Mesodermal cell (in vitro differentiated cells): ENCODE measurements around the gene HTR3B. TPM values are rescaled to one million over a fixed set of nuclear protein-coding genes. Genes with fewer than 3 reads are reported as not detected.

ENCODE experiments used
- H3K27ac ChIP-seq: 2 replicates; pipeline ENCODE4 v1.7.0; 2013; ENCODE audit warnings: mild to moderate bottlenecking, low read depth, low read length, moderate library complexity; ENCODE audit not compliant: severe bottlenecking
- H3K36me3 ChIP-seq: 2 replicates; pipeline ENCODE4 v1.7.1; 2013; ENCODE audit warnings: mild to moderate bottlenecking, low read length, moderate library complexity; ENCODE audit not compliant: control insufficient read depth, insufficient read depth
- H3K4me1 ChIP-seq: one replicate; pipeline ENCODE4 v1.7.1; 2013; ENCODE audit warnings: mild to moderate bottlenecking, low read length; ENCODE audit not compliant: insufficient read depth, control insufficient read depth, poor library complexity, severe bottlenecking
- H3K4me3 ChIP-seq: 2 replicates; pipeline ENCODE4 v1.7.0; 2013; ENCODE audit warnings: low read length, control low read depth, mild to moderate bottlenecking; ENCODE audit not compliant: insufficient read depth, poor library complexity, severe bottlenecking; ENCODE audit errors: extremely low read depth
- H3K9me3 ChIP-seq: 2 replicates; pipeline ENCODE4 v1.7.1; 2013; ENCODE audit warnings: mild to moderate bottlenecking, low read length, moderate library complexity; ENCODE audit not compliant: control insufficient read depth
- WGBS, 2 experiments: methylation state at CpG; one replicate each; pipeline ENCODE4 v1.1.5; 2013; ENCODE audit warnings: missing lambda C conversion rate in 2 of 2; ENCODE audit not compliant: insufficient coverage in 2 of 2; 5-methylcytosine and 5-hydroxymethylcytosine counted together
- polyA plus RNA-seq, 2 experiments: library from polyadenylated mRNA; stranded (reverse); fragments of 50-300 nt; gene quantifications; one replicate each; pipeline ENCODE4 v1.2.3, GENCODE V29; 2013

The HTR3B gene
- not detected for polyA plus RNA-seq (2013, experiment 1 of 2)
- polyA plus RNA-seq (2013, experiment 2 of 2), result not detected

- Histone ChIP-seq H3K4me1 (no peaks in the 10 kb centered on the region), H3K9me3 (no peaks in the 10 kb centered on the region), H3K4me3 (no peak within 1 kb of the TSS), H3K27ac (no peak within 1 kb of the TSS), H3K36me3 (no peaks in the 10 kb centered on the region)
- WGBS, 2 experiments, result 55 to 71% methylated on average over 4 to 6 of the region's 6 CpGs
Observed at GRCh38 chr11:113904379-113905101, at the start of gene HTR3B. TSS of gene HTR3B (plus strand) at chr11:113904796. CDS start at chr11:113904934, 138 bp downstream.

DNA sequence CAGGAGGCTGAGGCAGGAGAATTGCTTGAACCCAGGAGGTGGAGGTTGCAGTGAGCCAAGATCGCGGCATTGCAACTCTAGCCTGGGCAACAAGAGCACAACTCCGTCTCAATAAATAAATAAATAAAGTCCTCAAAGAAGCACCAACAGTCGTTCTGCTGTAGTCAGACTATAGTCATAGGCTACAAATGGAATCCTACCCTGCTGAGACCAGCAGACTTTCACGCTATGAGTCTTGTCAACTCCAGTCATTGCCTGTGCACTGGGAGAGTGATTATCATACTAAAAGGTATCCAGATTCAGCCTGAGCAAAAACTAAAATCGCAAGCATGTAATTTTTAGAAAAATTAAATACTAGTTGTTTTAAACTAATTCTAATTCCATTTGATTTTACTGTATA is 48.8 kb upstream of the HTR3B start:
- Histone ChIP-seq H3K9me3 (no peaks in the 10 kb centered on the region), H3K4me3 (no peak overlapping the region), H3K27ac (no peak overlapping the region), H3K36me3 (peaks cover 35% of the 10 kb centered on the region), H3K4me1 (peaks cover 3% of the 10 kb centered on the region)
- WGBS, 2 experiments, result 89% methylated on average over 4 of the region's 6 CpGs; no CpG with 5 or more reads in 1 of the 2 experiments

DNA sequence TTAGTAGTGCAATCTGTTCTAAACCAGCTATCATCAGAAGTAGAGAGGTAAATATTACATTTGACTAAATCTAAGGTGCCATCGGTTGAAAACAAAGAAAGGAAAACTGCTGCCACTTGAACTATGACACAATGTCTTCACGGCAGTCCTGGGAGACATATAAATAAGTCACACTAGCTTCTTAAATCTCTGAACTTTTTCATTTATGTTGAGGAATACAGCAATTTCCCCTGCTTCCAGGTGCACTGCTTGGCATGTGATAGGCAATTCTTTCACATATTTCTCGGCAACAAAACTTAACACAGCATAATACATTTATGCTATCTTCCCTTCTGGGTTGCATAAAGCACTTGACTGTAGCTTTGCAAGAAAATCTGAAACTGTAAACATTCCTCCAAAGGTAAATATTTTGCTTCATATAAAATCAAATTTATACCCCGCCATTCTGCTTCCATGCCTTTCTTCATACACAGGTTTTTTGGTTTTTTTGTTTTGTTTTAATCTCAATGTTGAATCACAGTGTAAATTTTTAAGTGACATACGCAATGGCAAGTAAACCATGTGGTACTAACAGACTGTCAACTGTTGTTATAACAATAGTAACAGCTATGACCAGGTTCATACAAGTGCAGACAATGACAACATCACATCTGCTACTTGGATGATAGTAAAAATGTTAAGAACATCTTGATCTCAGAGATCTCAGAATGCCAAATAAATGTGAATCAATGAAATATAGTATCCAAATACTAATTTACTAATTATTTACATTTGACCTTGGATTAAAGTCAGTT is 47.4 kb upstream of the HTR3B start:
- no peaks in the 10 kb centered on the region for H3K9me3 ChIP-seq
- H3K4me1 ChIP-seq, result peaks cover 5% of the 10 kb centered on the region
- no peak overlapping the region for H3K27ac ChIP-seq
- no peak overlapping the region for H3K4me3 ChIP-seq
- H3K36me3 ChIP-seq, result peaks cover 22% of the 10 kb centered on the region
- WGBS, 2 experiments, result 92 to 100% methylated on average over 1 to 2 of the region's 5 CpGs

DNA sequence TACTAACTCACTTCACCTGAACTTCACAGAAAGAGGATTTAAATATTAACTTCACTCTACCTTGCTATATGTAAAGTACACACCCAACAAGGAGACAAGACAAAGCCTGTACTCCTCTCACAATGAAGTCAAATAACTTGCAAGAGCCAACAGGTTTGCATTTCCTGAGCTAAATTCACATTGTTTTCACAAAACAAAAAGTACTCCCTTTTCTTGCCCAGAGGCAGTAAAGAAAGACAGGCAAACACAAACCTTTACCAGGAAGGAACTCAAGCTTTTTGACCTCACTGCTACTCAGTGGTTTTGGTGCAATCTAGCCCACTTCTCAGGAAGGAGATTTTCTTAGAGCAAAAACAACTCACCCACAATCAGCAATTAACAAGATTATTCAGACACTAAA is 44.9 kb upstream of the HTR3B start:
- Histone ChIP-seq H3K9me3 (no peaks in the 10 kb centered on the region), H3K36me3 (peaks cover 2% of the 10 kb centered on the region), H3K4me1 (peaks cover 8% of the 10 kb centered on the region), H3K27ac (no peak overlapping the region), H3K4me3 (no peak overlapping the region)

- 19 to 30% methylated on average over 4 to 5 of the region's 5 CpGs for WGBS, 2 experiments
- H3K36me3 ChIP-seq, result peaks cover 16% of the 10 kb centered on the region
- peaks cover 8% of the 10 kb centered on the region for H3K4me1 ChIP-seq
- no peak overlapping the region for H3K27ac ChIP-seq
- H3K4me3 ChIP-seq, result no peak overlapping the region
- no peaks in the 10 kb centered on the region for H3K9me3 ChIP-seq
Observed at GRCh38 chr11:113862435-113862834, 42.2 kb upstream of the HTR3B start.

GRCh38 chr11:113864410-113864809 is 40.2 kb upstream of the HTR3B start:
- peaks cover 8% of the 10 kb centered on the region for H3K4me1 ChIP-seq
- H3K36me3 ChIP-seq, result peaks cover 24% of the 10 kb centered on the region
- H3K4me3 ChIP-seq, result no peak overlapping the region
- WGBS, 2 experiments, result 96 to 100% methylated on average over 2 to 3 of the region's 3 CpGs
- H3K27ac ChIP-seq, result no peak overlapping the region
- H3K9me3 ChIP-seq, result no peaks in the 10 kb centered on the region

DNA sequence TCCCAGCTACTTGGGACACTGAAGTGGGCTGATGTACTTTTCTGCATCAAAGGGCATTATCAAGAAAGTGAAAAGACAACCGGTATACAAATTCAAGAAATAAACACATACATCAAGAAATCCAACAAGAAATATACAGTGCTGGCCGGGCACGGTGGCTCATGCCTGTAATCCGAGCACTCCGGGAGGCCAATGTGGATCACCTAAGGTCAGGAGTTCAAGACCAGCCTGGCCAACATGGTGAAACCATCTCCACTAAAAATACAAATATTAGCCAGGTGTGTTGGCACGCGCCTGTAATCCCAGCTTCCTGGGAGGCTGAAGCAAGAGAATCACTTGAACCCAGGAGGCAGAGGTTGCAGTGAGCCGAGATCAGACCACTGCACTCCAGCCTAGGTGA is 38.7 kb upstream of the HTR3B start:
- H3K36me3 ChIP-seq, result peaks cover 32% of the 10 kb centered on the region
- H3K9me3 ChIP-seq, result no peaks in the 10 kb centered on the region
- WGBS, 2 experiments, result 93 to 94% methylated on average over 7 to 8 of the region's 8 CpGs
- no peak overlapping the region for H3K4me3 ChIP-seq
- peaks cover 8% of the 10 kb centered on the region for H3K4me1 ChIP-seq
- H3K27ac ChIP-seq, result no peak overlapping the region

GRCh38 chr11:113867843-113868503 is 36.6 kb upstream of the HTR3B start:
- peaks cover 34% of the 10 kb centered on the region for H3K36me3 ChIP-seq
- no peaks in the 10 kb centered on the region for H3K9me3 ChIP-seq
- H3K4me1 ChIP-seq, result no peaks in the 10 kb centered on the region
- H3K4me3 ChIP-seq, result no peak overlapping the region
- WGBS, 2 experiments, result 100% methylated on average over 1 to 3 of the region's 3 CpGs
- no peak overlapping the region for H3K27ac ChIP-seq

- Histone ChIP-seq H3K4me1 (peaks cover 9% of the 10 kb centered on the region), H3K27ac (no peak overlapping the region), H3K36me3 (peaks cover 25% of the 10 kb centered on the region), H3K4me3 (no peak overlapping the region), H3K9me3 (no peaks in the 10 kb centered on the region)
- 94 to 100% methylated on average over 3 of the region's 3 CpGs for WGBS, 2 experiments
Observed at GRCh38 chr11:113871336-113871735, 33.3 kb upstream of the HTR3B start.

- Histone ChIP-seq H3K4me1 (peaks cover 9% of the 10 kb centered on the region), H3K4me3 (peak overlapping the region; percentile 11), H3K36me3 (peaks cover 12% of the 10 kb centered on the region), H3K27ac (no peak overlapping the region), H3K9me3 (no peaks in the 10 kb centered on the region)
- 20 to 38% methylated on average over 4 of the region's 5 CpGs for WGBS, 2 experiments
Observed at GRCh38 chr11:113873236-113873626, 31.4 kb upstream of the HTR3B start.
